H9 (cell line): Measurements from ENCODE around the gene ANTKMT. TPM values are rescaled to one million over a fixed set of nuclear protein-coding genes. Genes with fewer than 3 reads are reported as not detected.

ENCODE experiments used
- DNase-seq: peaks from one replicate; pipeline ENCODE4 v3.0.0-alpha.2; 2017
- H2AFZ ChIP-seq: one replicate; pipeline ENCODE4 v1.6.1; 2013; ENCODE audit warnings: mild to moderate bottlenecking, low read length, control low read depth, moderate library complexity
- H2AK5ac ChIP-seq: 2 replicates; pipeline ENCODE4 v1.6.1; 2013; ENCODE audit warnings: low read length, control low read depth, mixed read lengths; ENCODE audit not compliant: insufficient read length
- H2BK120ac ChIP-seq: one replicate; pipeline ENCODE4 v1.6.1; 2013; ENCODE audit warnings: low read depth, mild to moderate bottlenecking, low read length, control low read depth, inconsistent platforms; ENCODE audit not compliant: poor library complexity, severe bottlenecking
- H2BK12ac ChIP-seq: 2 replicates; pipeline ENCODE4 v1.6.1; 2013; ENCODE audit warnings: low read length, control low read depth, mixed read lengths, low read depth; ENCODE audit not compliant: insufficient read length
- H2BK15ac ChIP-seq: 2 replicates; pipeline ENCODE4 v1.6.1; 2013; ENCODE audit warnings: low read depth, low read length, control low read depth
- H2BK20ac ChIP-seq: one replicate; pipeline ENCODE4 v1.6.1; 2013; ENCODE audit warnings: low read depth, mild to moderate bottlenecking, low read length, control low read depth, inconsistent platforms; ENCODE audit not compliant: poor library complexity, severe bottlenecking
- H2BK5ac ChIP-seq: 2 replicates; pipeline ENCODE4 v1.6.1; 2013; ENCODE audit warnings: low read length, control low read depth, mixed read lengths; ENCODE audit not compliant: insufficient read length
- H3K14ac ChIP-seq: 2 replicates; pipeline ENCODE4 v1.6.1; 2013; ENCODE audit warnings: low read length, control low read depth; ENCODE audit not compliant: insufficient read depth
- H3K18ac ChIP-seq: 2 replicates; pipeline ENCODE4 v1.6.1; 2013; ENCODE audit warnings: low read depth, mild to moderate bottlenecking, mixed read lengths, low read length, control low read depth; ENCODE audit not compliant: insufficient read length
- H3K23ac ChIP-seq: 2 replicates; pipeline ENCODE4 v1.6.1; 2013; ENCODE audit warnings: low read length, control low read depth, mixed read lengths, low read depth; ENCODE audit not compliant: insufficient read length
- H3K23me2 ChIP-seq: 2 replicates; pipeline ENCODE4 v1.6.1; 2013; ENCODE audit warnings: low read depth, mild to moderate bottlenecking, mixed read lengths, low read length, control low read depth; ENCODE audit not compliant: insufficient read length, poor library complexity, severe bottlenecking
- H3K27ac ChIP-seq: 2 replicates; pipeline ENCODE4 v1.5.1; 2013; ENCODE audit warnings: low read length, control low read depth, mixed read lengths, low read depth; ENCODE audit not compliant: insufficient read length
- H3K27me3 ChIP-seq: 2 replicates; pipeline ENCODE4 v1.6.1; 2013; ENCODE audit warnings: low read length, control low read depth, inconsistent platforms; ENCODE audit not compliant: insufficient read depth
- H3K4ac ChIP-seq: 2 replicates; pipeline ENCODE4 v1.6.1; 2013; ENCODE audit warnings: low read depth, mild to moderate bottlenecking, control low read depth, inconsistent platforms, low read length, moderate library complexity
- H3K4me1 ChIP-seq: 2 replicates; pipeline ENCODE4 v1.6.1; 2013; ENCODE audit warnings: low read length, control low read depth, inconsistent platforms; ENCODE audit not compliant: insufficient read depth
- H3K4me2 ChIP-seq: 2 replicates; pipeline ENCODE4 v1.6.1; 2013; ENCODE audit warnings: low read length, control low read depth, mixed read lengths; ENCODE audit not compliant: insufficient read length, insufficient read depth
- H3K56ac ChIP-seq: 2 replicates; pipeline ENCODE4 v1.6.1; 2013; ENCODE audit warnings: low read depth, mild to moderate bottlenecking, mixed read lengths, low read length, control low read depth; ENCODE audit not compliant: insufficient read length
- H3K79me1 ChIP-seq: 2 replicates; pipeline ENCODE4 v1.6.1; 2013; ENCODE audit warnings: low read depth, mild to moderate bottlenecking, moderate library complexity, low read length, control low read depth, inconsistent platforms; ENCODE audit not compliant: insufficient read depth, poor library complexity, severe bottlenecking
- H3K79me2 ChIP-seq: 2 replicates; pipeline ENCODE4 v1.6.1; 2013; ENCODE audit warnings: low read length, control low read depth, inconsistent platforms; ENCODE audit not compliant: insufficient read depth
- H3K9ac ChIP-seq: 2 replicates; pipeline ENCODE4 v1.6.1; 2013; ENCODE audit warnings: low read length, control low read depth, mixed read lengths; ENCODE audit not compliant: insufficient read length; ENCODE audit errors: extremely low read depth
- H3K9me3 ChIP-seq: one replicate; pipeline ENCODE4 v1.6.1; 2013; ENCODE audit warnings: low read depth, low read length, inconsistent platforms; ENCODE audit not compliant: control insufficient read depth
- H3T11ph ChIP-seq: one replicate; pipeline ENCODE4 v1.6.1; 2013; ENCODE audit warnings: mild to moderate bottlenecking, low read length, control low read depth, inconsistent platforms
- H4K20me1 ChIP-seq: one replicate; pipeline ENCODE4 v1.6.1; 2013; ENCODE audit not compliant: control insufficient read depth, insufficient read length, insufficient read depth
- H4K5ac ChIP-seq: 2 replicates; pipeline ENCODE4 v1.6.1; 2013; ENCODE audit warnings: low read depth, mild to moderate bottlenecking, mixed read lengths, low read length, control low read depth; ENCODE audit not compliant: insufficient read length
- H4K8ac ChIP-seq: replicated peaks from 2 replicates; pipeline ENCODE4 v1.6.1; 2013; ENCODE audit warnings: low read length, control low read depth, mixed read lengths, low read depth; ENCODE audit not compliant: insufficient read length
- H4K91ac ChIP-seq: 2 replicates; pipeline ENCODE4 v1.6.1; 2013; ENCODE audit warnings: low read depth, mild to moderate bottlenecking, moderate library complexity, mixed read lengths, low read length, control low read depth; ENCODE audit not compliant: insufficient read length
- H3K27ac Mint-ChIP-seq, 3 experiments: 2 replicates in 2 of 3; 3 replicates in 1 of 3; pipeline ENCODE4 v1.8.0; 2020 to 2021; ENCODE audit warnings: mixed read lengths in 3 of 3, mild to moderate bottlenecking in 1 of 3, moderate library complexity in 1 of 3
- H3K27me3 Mint-ChIP-seq: 2 replicates; pipeline ENCODE4 v1.8.0; 2021; ENCODE audit warnings: low read depth, mild to moderate bottlenecking, moderate library complexity, mixed read lengths
- H3K36me3 Mint-ChIP-seq, 3 experiments: 2 replicates in 2 of 3; 3 replicates in 1 of 3; pipeline ENCODE4 v1.8.0; 2020 to 2021; ENCODE audit warnings: low read depth in 3 of 3, mixed read lengths in 3 of 3; ENCODE audit not compliant: insufficient read depth in 1 of 3
- H3K4me1 Mint-ChIP-seq, 2 experiments: 2 replicates each; pipeline ENCODE4 v1.8.0; 2020; ENCODE audit warnings: mixed read lengths in 2 of 2
- H3K4me3 Mint-ChIP-seq, 2 experiments: 2 replicates in 1 of 2; 3 replicates in 1 of 2; pipeline ENCODE4 v1.8.0; 2020 to 2021; ENCODE audit warnings: mild to moderate bottlenecking in 2 of 2, mixed read lengths in 2 of 2, moderate library complexity in 1 of 2
- H3K9me3 Mint-ChIP-seq, 2 experiments: 2 replicates in 1 of 2; 3 replicates in 1 of 2; pipeline ENCODE4 v1.8.0; 2020; ENCODE audit warnings: mild to moderate bottlenecking in 2 of 2, mixed read lengths in 2 of 2, moderate library complexity in 1 of 2
- WGBS: extraction: QIAGEN DNeasy Blood & Tissue Kit; methylation state at CpG from one replicate; pipeline ENCODE4 v1.1.7; 2013; ENCODE audit warnings: missing lambda C conversion rate, low lambda C conversion rate, mixed read lengths; ENCODE audit not compliant: insufficient read length; ENCODE audit errors: extremely low coverage; 5-methylcytosine and 5-hydroxymethylcytosine counted together
- total RNA-seq: library from RNA; stranded (reverse); gene quantifications from 2 replicates; pipeline ENCODE4 v1.2.1, GENCODE V29; 2021
- TF ChIP-seq, protein P1 (sequence below): fragments of 200-600 bp; sonication (generic); conservative IDR thresholded peaks from 3 replicates; pipeline ENCODE4 v1.8.0; 2021; ENCODE audit warnings: antibody characterized with exemption, mild to moderate bottlenecking

Gene ANTKMT
- total RNA-seq, 1 experiment from 2014 or later = 31.5 TPM

GRCh38 chr16:728890-729744 lies 8.2 kb downstream of the ANTKMT start:
- H4K91ac ChIP-seq = no peak overlapping the region
- H4K20me1 ChIP-seq = no peaks in the 10 kb centered on the region
- no peak overlapping the region for H3T11ph ChIP-seq
- no peaks in the 10 kb centered on the region for H3K4me1 Mint-ChIP-seq
- H3K9me3 Mint-ChIP-seq = no peaks in the 10 kb centered on the region
- peak; percentile 58 for DNase-seq
- H3K36me3 Mint-ChIP-seq = peaks cover 0 to 8% (median 0%) of the 10 kb centered on the region in 3 experiments; a peak in 2 of 7 replicates
- peaks cover 11% of the 10 kb centered on the region for H3K23me2 ChIP-seq
- H3K79me2 ChIP-seq = no peaks in the 10 kb centered on the region
- H3K27ac Mint-ChIP-seq = no peak overlapping the region
- H3K4me3 Mint-ChIP-seq = peak overlapping the region; percentile 61 to 79
- H3K56ac ChIP-seq = no peak overlapping the region
- TF ChIP-seq, protein P1, sequence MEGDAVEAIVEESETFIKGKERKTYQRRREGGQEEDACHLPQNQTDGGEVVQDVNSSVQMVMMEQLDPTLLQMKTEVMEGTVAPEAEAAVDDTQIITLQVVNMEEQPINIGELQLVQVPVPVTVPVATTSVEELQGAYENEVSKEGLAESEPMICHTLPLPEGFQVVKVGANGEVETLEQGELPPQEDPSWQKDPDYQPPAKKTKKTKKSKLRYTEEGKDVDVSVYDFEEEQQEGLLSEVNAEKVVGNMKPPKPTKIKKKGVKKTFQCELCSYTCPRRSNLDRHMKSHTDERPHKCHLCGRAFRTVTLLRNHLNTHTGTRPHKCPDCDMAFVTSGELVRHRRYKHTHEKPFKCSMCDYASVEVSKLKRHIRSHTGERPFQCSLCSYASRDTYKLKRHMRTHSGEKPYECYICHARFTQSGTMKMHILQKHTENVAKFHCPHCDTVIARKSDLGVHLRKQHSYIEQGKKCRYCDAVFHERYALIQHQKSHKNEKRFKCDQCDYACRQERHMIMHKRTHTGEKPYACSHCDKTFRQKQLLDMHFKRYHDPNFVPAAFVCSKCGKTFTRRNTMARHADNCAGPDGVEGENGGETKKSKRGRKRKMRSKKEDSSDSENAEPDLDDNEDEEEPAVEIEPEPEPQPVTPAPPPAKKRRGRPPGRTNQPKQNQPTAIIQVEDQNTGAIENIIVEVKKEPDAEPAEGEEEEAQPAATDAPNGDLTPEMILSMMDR = peak; percentile 17; the same call in 1 of the 3 replicates
- no peak overlapping the region for H4K5ac ChIP-seq
- H2BK120ac ChIP-seq = no peak overlapping the region
- H2AK5ac ChIP-seq = no peak overlapping the region
- H2AFZ ChIP-seq = no peak overlapping the region
- H3K27me3 Mint-ChIP-seq = peaks cover 12% of the 10 kb centered on the region
- no peak overlapping the region for H3K18ac ChIP-seq
- no peak overlapping the region for H3K27ac ChIP-seq
- no peak overlapping the region for H3K4ac ChIP-seq
- peak overlapping the region; percentile 87 for H3K4me2 ChIP-seq
- H3K27me3 ChIP-seq = no peaks in the 10 kb centered on the region
- H3K9ac ChIP-seq = no peak overlapping the region
- H3K4me1 ChIP-seq = no peaks in the 10 kb centered on the region
- H3K79me1 ChIP-seq = no peaks in the 10 kb centered on the region
- no peak overlapping the region for H2BK12ac ChIP-seq
- H4K8ac ChIP-seq = no peak overlapping the region
- no peak overlapping the region for H2BK5ac ChIP-seq
- no peak overlapping the region for H3K23ac ChIP-seq
- no peak overlapping the region for H3K14ac ChIP-seq
- no peak overlapping the region for H2BK20ac ChIP-seq
- H3K9me3 ChIP-seq = no peaks in the 10 kb centered on the region
- no CpG with 5 or more reads among the region's 55 CpGs for WGBS
- no peak overlapping the region for H2BK15ac ChIP-seq
